Tibial nerve (tissue), 4 donors: ENCODE measurements around the gene TJP2.

Experiments used
- EP300 ChIP-seq, 2 donors: sonication (generic); formaldehyde crosslinking; IDR thresholded peaks; one replicate each; pipeline ENCODE4 v1.6.1; 2017; ENCODE audit warnings: antibody characterized with exemption in 2 of 2, mild to moderate bottlenecking in 1 of 2
- POLR2A ChIP-seq, 2 donors: fragments of 450-650 bp; IDR thresholded peaks; one replicate each; pipeline ENCODE4 v1.6.1; 2017; ENCODE audit warnings: antibody characterized with exemption in 2 of 2, mild to moderate bottlenecking in 2 of 2, moderate library complexity in 2 of 2
- TF ChIP-seq, protein P1 (sequence below), 5 experiments: fragments of 200-600 bp in 3 of 5; fragments of 450-650 bp in 2 of 5; sonication (generic) in 3 of 5; IDR thresholded peaks; one replicate each; pipeline ENCODE4 v1.5.1; 2016 to 2019; ENCODE audit warnings: antibody characterized with exemption in 5 of 5, mild to moderate bottlenecking in 3 of 5, moderate library complexity in 2 of 5

DNA sequence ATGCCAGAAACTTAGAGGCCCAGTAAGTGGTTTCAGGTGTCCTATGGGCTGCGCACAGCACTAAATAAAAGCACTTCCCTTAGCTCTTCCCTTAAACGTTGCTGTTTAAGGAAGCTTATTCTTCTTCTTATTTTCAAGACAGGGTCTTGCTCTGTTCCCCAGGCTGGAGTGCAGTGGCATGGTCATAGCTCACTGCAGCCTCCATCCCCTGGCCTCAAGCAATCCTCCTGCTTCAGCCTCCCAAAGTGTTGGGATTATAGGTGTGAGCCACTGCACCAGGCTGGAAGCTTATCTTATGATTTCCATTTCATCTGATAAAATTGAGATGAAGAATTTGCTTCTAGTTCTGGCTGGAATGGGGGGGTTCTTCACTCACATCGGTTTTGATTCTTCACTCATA lies 15.6 kb upstream of the TJP2 start:
- TF ChIP-seq POLR2A (IDR thresholded peaks at IDR 0.05): no peak
- TF ChIP-seq, protein P1, sequence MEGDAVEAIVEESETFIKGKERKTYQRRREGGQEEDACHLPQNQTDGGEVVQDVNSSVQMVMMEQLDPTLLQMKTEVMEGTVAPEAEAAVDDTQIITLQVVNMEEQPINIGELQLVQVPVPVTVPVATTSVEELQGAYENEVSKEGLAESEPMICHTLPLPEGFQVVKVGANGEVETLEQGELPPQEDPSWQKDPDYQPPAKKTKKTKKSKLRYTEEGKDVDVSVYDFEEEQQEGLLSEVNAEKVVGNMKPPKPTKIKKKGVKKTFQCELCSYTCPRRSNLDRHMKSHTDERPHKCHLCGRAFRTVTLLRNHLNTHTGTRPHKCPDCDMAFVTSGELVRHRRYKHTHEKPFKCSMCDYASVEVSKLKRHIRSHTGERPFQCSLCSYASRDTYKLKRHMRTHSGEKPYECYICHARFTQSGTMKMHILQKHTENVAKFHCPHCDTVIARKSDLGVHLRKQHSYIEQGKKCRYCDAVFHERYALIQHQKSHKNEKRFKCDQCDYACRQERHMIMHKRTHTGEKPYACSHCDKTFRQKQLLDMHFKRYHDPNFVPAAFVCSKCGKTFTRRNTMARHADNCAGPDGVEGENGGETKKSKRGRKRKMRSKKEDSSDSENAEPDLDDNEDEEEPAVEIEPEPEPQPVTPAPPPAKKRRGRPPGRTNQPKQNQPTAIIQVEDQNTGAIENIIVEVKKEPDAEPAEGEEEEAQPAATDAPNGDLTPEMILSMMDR (IDR thresholded peaks at IDR 0.05): no peak
- TF ChIP-seq EP300 (IDR thresholded peaks at IDR 0.05): no peak
